Testis (tissue), 2 donors: ENCODE data around the gene SNX14.

Source experiments
- POLR2A ChIP-seq: fragments of 450-650 bp; IDR thresholded peaks from one replicate; pipeline ENCODE4 v1.6.1; 2017; ENCODE audit warnings: antibody characterized with exemption, mild to moderate bottlenecking, moderate library complexity
- TF ChIP-seq, protein P1 (sequence below), 3 experiments: fragments of 450-650 bp in 2 of 3; fragments of 200-600 bp in 1 of 3; sonication (generic) in 1 of 3; IDR thresholded peaks; one replicate each; pipeline ENCODE4 v1.5.1; 2016 to 2019; ENCODE audit warnings: antibody characterized with exemption in 3 of 3, mild to moderate bottlenecking in 2 of 3, moderate library complexity in 1 of 3

- TF ChIP-seq, protein P1, sequence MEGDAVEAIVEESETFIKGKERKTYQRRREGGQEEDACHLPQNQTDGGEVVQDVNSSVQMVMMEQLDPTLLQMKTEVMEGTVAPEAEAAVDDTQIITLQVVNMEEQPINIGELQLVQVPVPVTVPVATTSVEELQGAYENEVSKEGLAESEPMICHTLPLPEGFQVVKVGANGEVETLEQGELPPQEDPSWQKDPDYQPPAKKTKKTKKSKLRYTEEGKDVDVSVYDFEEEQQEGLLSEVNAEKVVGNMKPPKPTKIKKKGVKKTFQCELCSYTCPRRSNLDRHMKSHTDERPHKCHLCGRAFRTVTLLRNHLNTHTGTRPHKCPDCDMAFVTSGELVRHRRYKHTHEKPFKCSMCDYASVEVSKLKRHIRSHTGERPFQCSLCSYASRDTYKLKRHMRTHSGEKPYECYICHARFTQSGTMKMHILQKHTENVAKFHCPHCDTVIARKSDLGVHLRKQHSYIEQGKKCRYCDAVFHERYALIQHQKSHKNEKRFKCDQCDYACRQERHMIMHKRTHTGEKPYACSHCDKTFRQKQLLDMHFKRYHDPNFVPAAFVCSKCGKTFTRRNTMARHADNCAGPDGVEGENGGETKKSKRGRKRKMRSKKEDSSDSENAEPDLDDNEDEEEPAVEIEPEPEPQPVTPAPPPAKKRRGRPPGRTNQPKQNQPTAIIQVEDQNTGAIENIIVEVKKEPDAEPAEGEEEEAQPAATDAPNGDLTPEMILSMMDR (IDR thresholded peaks at IDR 0.05) = no peak
- no peak for TF ChIP-seq POLR2A
Measured at GRCh38 chr6:85551264-85551663, 42.4 kb downstream of the SNX14 start.
